ENCODE results near the gene PCP4. TPM values are rescaled to one million over a fixed set of nuclear protein-coding genes. Genes with fewer than 3 reads are reported as not detected.

Gene PCP4
- total RNA-seq, 1 experiment from 2014 or later = 1.6 TPM

DNA sequence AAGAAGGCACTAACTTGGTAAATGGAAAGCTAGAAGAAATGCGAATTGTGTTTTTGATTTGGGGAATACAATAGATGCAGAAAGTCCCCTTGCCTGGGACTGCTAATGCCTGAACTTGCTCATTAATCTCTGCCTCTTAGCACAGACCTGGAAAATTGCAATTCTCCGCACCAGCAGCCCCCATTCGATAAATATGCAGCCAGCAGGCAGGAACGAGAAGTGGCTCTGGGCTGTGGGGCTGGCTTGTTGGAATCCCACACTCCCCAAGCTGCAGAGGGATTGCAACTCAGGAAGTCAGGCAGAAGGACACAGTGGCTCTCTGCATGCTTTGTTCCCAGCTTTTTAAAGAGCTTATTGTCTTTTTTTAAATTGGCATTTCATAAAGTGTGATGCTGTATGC, 51.3 kb downstream of the PCP4 start:
- TF ChIP-seq IRF1 (CRISPR knock-in tag; IDR thresholded peaks at IDR 0.05) (no peak), NR1H2 (CRISPR knock-in tag; IDR thresholded peaks at IDR 0.05) (no peak), E2F1 (CRISPR knock-in tag; IDR thresholded peaks at IDR 0.05) (no peak), ESRRA (CRISPR knock-in tag; IDR thresholded peaks at IDR 0.05; ENCODE audit: borderline replicate concordance) (no peak), MYBL2 (CRISPR knock-in tag; IDR thresholded peaks at IDR 0.05) (no peak), CBFB (CRISPR knock-in tag; IDR thresholded peaks at IDR 0.05; ENCODE audit: low read depth) (no peak), IRF2 (CRISPR knock-in tag; IDR thresholded peaks at IDR 0.05; ENCODE audit: borderline replicate concordance, low read depth) (no peak), CREB1 (CRISPR knock-in tag; IDR thresholded peaks at IDR 0.05) (no peak), NFYB (CRISPR knock-in tag; conservative IDR thresholded peaks at IDR 0.05; ENCODE audit: low read depth) (no peak), ZMAT4 (CRISPR knock-in tag; IDR thresholded peaks at IDR 0.05) (no peak)
- TF ChIP-seq, protein P1, sequence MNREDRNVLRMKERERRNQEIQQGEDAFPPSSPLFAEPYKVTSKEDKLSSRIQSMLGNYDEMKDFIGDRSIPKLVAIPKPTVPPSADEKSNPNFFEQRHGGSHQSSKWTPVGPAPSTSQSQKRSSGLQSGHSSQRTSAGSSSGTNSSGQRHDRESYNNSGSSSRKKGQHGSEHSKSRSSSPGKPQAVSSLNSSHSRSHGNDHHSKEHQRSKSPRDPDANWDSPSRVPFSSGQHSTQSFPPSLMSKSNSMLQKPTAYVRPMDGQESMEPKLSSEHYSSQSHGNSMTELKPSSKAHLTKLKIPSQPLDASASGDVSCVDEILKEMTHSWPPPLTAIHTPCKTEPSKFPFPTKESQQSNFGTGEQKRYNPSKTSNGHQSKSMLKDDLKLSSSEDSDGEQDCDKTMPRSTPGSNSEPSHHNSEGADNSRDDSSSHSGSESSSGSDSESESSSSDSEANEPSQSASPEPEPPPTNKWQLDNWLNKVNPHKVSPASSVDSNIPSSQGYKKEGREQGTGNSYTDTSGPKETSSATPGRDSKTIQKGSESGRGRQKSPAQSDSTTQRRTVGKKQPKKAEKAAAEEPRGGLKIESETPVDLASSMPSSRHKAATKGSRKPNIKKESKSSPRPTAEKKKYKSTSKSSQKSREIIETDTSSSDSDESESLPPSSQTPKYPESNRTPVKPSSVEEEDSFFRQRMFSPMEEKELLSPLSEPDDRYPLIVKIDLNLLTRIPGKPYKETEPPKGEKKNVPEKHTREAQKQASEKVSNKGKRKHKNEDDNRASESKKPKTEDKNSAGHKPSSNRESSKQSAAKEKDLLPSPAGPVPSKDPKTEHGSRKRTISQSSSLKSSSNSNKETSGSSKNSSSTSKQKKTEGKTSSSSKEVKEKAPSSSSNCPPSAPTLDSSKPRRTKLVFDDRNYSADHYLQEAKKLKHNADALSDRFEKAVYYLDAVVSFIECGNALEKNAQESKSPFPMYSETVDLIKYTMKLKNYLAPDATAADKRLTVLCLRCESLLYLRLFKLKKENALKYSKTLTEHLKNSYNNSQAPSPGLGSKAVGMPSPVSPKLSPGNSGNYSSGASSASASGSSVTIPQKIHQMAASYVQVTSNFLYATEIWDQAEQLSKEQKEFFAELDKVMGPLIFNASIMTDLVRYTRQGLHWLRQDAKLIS (CRISPR knock-in tag; IDR thresholded peaks at IDR 0.05; ENCODE audit: borderline replicate concordance) = no peak
- TF ChIP-seq, protein P2, sequence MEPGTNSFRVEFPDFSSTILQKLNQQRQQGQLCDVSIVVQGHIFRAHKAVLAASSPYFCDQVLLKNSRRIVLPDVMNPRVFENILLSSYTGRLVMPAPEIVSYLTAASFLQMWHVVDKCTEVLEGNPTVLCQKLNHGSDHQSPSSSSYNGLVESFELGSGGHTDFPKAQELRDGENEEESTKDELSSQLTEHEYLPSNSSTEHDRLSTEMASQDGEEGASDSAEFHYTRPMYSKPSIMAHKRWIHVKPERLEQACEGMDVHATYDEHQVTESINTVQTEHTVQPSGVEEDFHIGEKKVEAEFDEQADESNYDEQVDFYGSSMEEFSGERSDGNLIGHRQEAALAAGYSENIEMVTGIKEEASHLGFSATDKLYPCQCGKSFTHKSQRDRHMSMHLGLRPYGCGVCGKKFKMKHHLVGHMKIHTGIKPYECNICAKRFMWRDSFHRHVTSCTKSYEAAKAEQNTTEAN (CRISPR knock-in tag; IDR thresholded peaks at IDR 0.05) = no peak
- ChIA-PET POLR2A (interaction anchor here (0.6 kb wide), 1 partner anchor 15 kb away, joined by 3 read pairs; no protein-coding TSS in a partner anchor), CTCF (interaction anchor here (0.6 to 1.8 kb wide), 3 partner anchors 10 to 58 kb away, joined by 3 to 7 read pairs (median 3); partner anchors contain the start of gene PCP4)
- ATAC-seq (no peak), DNase-seq (ENCODE audit: low spot score) (no peak)
- H3K27me3 Mint-ChIP-seq (ENCODE audit: low read depth) = peaks cover 4% of the 10 kb centered on the region; the same call in 1 of the 2 replicates
- H3K9me3 Mint-ChIP-seq = peaks cover 11% of the 10 kb centered on the region
- 0 out of 2 replicates have a peak, but pooled peaks cover 3% of the 10 kb centered on the region for H3K4me1 Mint-ChIP-seq
- 0 out of 2 replicates have a peak, but pooled peaks cover 4% of the 10 kb centered on the region for H3K36me3 Mint-ChIP-seq
- H3K27ac Mint-ChIP-seq = no peak overlapping the region
- H3K4me3 Mint-ChIP-seq = no peak overlapping the region

DNA sequence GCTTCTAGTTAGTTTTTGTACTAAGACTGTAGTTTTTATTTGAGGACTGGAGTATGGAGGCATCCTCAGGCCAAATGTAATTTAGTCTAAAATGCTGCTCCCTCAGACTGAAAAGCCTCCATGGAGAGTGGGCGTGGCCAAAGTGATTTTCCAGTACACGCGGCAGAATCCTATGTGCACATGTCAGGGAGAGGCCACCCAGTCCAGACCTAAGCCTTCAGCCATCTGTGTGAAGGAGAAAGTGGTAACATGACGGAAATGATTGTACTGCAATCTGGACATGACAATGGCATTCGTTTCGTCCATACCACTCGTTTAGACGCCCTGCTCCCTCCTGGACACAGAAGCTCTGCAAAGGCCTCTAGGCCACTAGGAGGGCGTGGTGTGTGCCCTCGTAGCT, 56.2 kb downstream of the PCP4 start:
- CTCF ChIA-PET = interaction anchor here (1.9 kb wide), 1 partner anchor 15 kb away, joined by 7 read pairs; no protein-coding TSS in a partner anchor
- POLR2A ChIA-PET = no interaction called here
- no peaks in the 10 kb centered on the region for H3K27me3 Mint-ChIP-seq (ENCODE audit: low read depth)
- ATAC-seq = no peak
- H3K9me3 Mint-ChIP-seq = no peaks in the 10 kb centered on the region
- H3K4me1 Mint-ChIP-seq = peaks cover 15% of the 10 kb centered on the region
- H3K27ac Mint-ChIP-seq = no peak overlapping the region
- no peaks in the 10 kb centered on the region for H3K36me3 Mint-ChIP-seq
- TF ChIP-seq E2F1 (CRISPR knock-in tag; IDR thresholded peaks at IDR 0.05) = no peak
- TF ChIP-seq, protein P2 (CRISPR knock-in tag; IDR thresholded peaks at IDR 0.05) = no peak
- H3K4me3 Mint-ChIP-seq = no peak overlapping the region
- no peak for DNase-seq (ENCODE audit: low spot score)
